ENCODE measurements around the gene EHMT1. TPM values are rescaled to one million over a fixed set of nuclear protein-coding genes. Genes with fewer than 3 reads are reported as not detected.

Gene EHMT1
- total and polyA plus RNA-seq, 2 of the 8 experiments (the other 6 are each of a cell fraction or from before 2014, with no cell fraction given): 95.7 to 163 TPM

DNA sequence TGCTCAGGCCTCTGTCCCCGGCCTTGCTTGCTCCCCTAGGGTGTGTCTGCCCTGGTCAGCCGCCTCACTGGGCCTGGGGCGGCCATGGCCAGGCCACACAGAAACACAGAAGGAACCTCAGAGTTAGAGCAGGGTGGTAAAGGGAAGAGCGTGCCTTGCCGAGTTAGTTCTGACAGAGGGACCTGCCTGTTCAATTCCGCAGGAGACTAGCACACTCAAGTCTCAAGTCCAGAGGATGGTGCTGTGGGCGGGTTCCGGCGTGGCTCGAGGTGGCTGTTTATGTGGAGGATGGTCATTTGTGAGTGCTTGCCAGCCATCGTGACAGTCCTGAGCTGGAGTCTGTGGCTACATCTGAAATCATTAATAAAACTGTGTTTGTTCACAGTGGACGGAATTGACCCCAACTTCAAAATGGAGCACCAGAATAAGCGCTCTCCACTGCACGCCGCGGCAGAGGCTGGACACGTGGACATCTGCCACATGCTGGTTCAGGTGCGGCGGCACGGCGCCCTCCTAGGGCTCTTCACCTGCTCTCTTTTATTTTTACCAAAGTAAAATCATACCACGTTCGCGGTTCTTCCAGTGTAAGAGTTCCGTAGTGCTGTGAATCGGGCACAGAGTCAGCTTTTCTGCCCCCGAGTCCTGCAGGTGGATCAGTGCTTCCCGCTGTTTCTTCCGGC is 163.2 kb downstream of the EHMT1 start:
- Histone ChIP-seq H2AFZ (ENCODE audit: low read length) (no peak overlapping the region), H3K9ac (replicated peaks in 1 of 4; ENCODE audit: extremely low read depth in 1 of 4, low read depth in 3 of 4, low read length in 3 of 4) (no peak overlapping the region), H3K14ac (ENCODE audit: insufficient read length) (no peak overlapping the region), H4K91ac (replicated peaks; ENCODE audit: insufficient read length, low read length) (no peak overlapping the region), H3K4me2 (ENCODE audit: insufficient read depth in 1 of 2, low read depth in 2 of 2, low read length in 2 of 2) (no peak overlapping the region), H3K27me3 (replicated peaks in 1 of 4; ENCODE audit: control insufficient read depth in 3 of 4, extremely low read depth in 1 of 4, insufficient read depth in 3 of 4, low read length in 3 of 4) (no peaks in the 10 kb centered on the region), H3K23ac (ENCODE audit: insufficient read length) (no peak overlapping the region), H3K4me3 (ENCODE audit: extremely low read depth in 1 of 4, insufficient read depth in 2 of 4, low read depth in 3 of 4, low read length in 4 of 4) (no peak overlapping the region), H4K20me1 (replicated peaks in 1 of 2; ENCODE audit: control insufficient read depth in 1 of 2, insufficient read depth in 2 of 2, low read length in 2 of 2) (peaks cover 4 to 11% of the 10 kb centered on the region in 2 experiments), H3K9me3 (ENCODE audit: insufficient read depth in 2 of 2, low read depth in 1 of 2, low read length in 1 of 2) (no peaks in the 10 kb centered on the region), H4K5ac (ENCODE audit: insufficient read length, low read depth, low read length) (no peak overlapping the region), H3K56ac (replicated peaks; ENCODE audit: insufficient read length, low read depth, low read length) (no peak overlapping the region), H3K36me3 (ENCODE audit: control insufficient read depth in 2 of 4, insufficient read depth in 4 of 4, low read length in 3 of 4) (peaks cover 14 to 52% (median 27%) of the 10 kb centered on the region in 4 experiments), H2BK15ac (ENCODE audit: low read length) (no peak overlapping the region), H3K18ac (ENCODE audit: extremely low read depth, low read length) (no peak overlapping the region), H2BK20ac (ENCODE audit: low read length) (no peak overlapping the region), H3K27ac (ENCODE audit: low read depth, low read length) (no peak overlapping the region), H2BK120ac (replicated peaks; ENCODE audit: low read depth, low read length) (no peak overlapping the region), H3K4ac (replicated peaks; ENCODE audit: insufficient read length, low read depth, low read length) (no peak overlapping the region), H2BK12ac (ENCODE audit: low read depth, low read length) (no peak overlapping the region), H2BK5ac (ENCODE audit: low read depth, low read length) (no peak overlapping the region), H3K79me1 (ENCODE audit: low read depth, low read length) (peaks cover 6% of the 10 kb centered on the region; the same call in 1 of the 2 replicates), H3K79me2 (ENCODE audit: control insufficient read depth in 1 of 2, insufficient read depth in 2 of 2, low read length in 2 of 2) (peaks cover 0 to 17% of the 10 kb centered on the region in 2 experiments; a peak in 1 of 4 replicates), H3K23me2 (ENCODE audit: low read depth, low read length) (peaks cover 3% of the 10 kb centered on the region; the same call in 1 of the 2 replicates), H2AK5ac (ENCODE audit: low read depth, low read length) (no peak overlapping the region), H3K4me1 (replicated peaks in 1 of 4; ENCODE audit: control insufficient read depth in 3 of 4, insufficient read depth in 4 of 4, low read length in 3 of 4) (peaks cover 4 to 13% (median 8%) of the 10 kb centered on the region in 4 experiments; a peak in 5 of 7 replicates), H4K8ac (ENCODE audit: extremely low read depth, insufficient read depth, low read length) (no peak overlapping the region)
- POLR2A ChIA-PET (ENCODE audit: partially characterized antibody): no interaction called here
- CTCF ChIA-PET (ENCODE audit: partially characterized antibody): interaction anchor here (0.8 kb wide), 1 partner anchor 10 kb away, joined by 4 read pairs; no protein-coding TSS in a partner anchor
- 96% methylated on average over 29 of the region's 29 CpGs; no CpG with 5 or more reads in 1 of the 2 experiments for WGBS, 2 experiments (ENCODE audit: extremely low coverage in 1 of 2, insufficient coverage in 1 of 2, insufficient read length in 1 of 2, insufficient replicate concordance in 2 of 2, low coverage in 1 of 2, low lambda C conversion rate in 2 of 2, missing lambda C conversion rate in 1 of 2)
- DNase-seq (ENCODE audit: low read depth in 1 of 2, low spot score in 2 of 2) (no peak), FAIRE-seq (no peak)
- TF ChIP-seq RNF2 (IDR thresholded peaks at IDR 0.05; ENCODE audit: borderline replicate concordance, low read depth, low read length, missing control alignments, poor library complexity, severe bottlenecking) (no peak), CREB1 (IDR thresholded peaks at IDR 0.05) (no peak), KDM4A (IDR thresholded peaks at IDR 0.05; ENCODE audit: low read depth, low read length, severe bottlenecking) (no peak), RBBP5 (IDR thresholded peaks at IDR 0.05; ENCODE audit: borderline replicate concordance, low read depth, low read length) (no peak), GTF2F1 (IDR thresholded peaks at IDR 0.05; ENCODE audit: borderline replicate concordance, low read depth, low read length) (no peak), HDAC2 (IDR thresholded peaks at IDR 0.05; ENCODE audit: borderline replicate concordance in 1 of 2, low read depth in 2 of 2, low read length in 2 of 2) (no peak), FOSL1 (IDR thresholded peaks at IDR 0.05; ENCODE audit: insufficient read depth, low read depth, low read length) (no peak), TAF7 (optimal IDR thresholded peaks at IDR 0.05; ENCODE audit: borderline replicate concordance, low read depth, low read length) (no peak), POU5F1 (IDR thresholded peaks at IDR 0.05; ENCODE audit: low read depth, low read length) (no peak)
- TF ChIP-seq, protein P1, sequence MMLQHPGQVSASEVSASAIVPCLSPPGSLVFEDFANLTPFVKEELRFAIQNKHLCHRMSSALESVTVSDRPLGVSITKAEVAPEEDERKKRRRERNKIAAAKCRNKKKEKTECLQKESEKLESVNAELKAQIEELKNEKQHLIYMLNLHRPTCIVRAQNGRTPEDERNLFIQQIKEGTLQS (IDR thresholded peaks at IDR 0.05; ENCODE audit: insufficient read depth, low read depth, low read length): no peak

Data from H1 (cell line).